HG02678 (cell line): ENCODE results near the gene C1orf35.

Experiments
- ATAC-seq: cut with Tn5 transposase; IDR thresholded peaks from one replicate; pipeline ENCODE4 v1.9.1; 2021; ENCODE audit warnings: mild to moderate bottlenecking, moderate library complexity; ENCODE audit not compliant: unreplicated experiment

The C1orf35 gene

GRCh38 chr1:228096416-228097332 lies 6.5 kb downstream of the C1orf35 start:
- no peak for ATAC-seq

- ATAC-seq, result no peak
Observed at GRCh38 chr1:228095938-228096337, 7.2 kb downstream of the C1orf35 start.

GRCh38 chr1:228095161-228095560 lies 8.0 kb downstream of the C1orf35 start:
- no peak for ATAC-seq

- ATAC-seq, result no peak
Observed at GRCh38 chr1:228094432-228095016, 8.6 kb downstream of the C1orf35 start.

- ATAC-seq, result no peak
Observed at GRCh38 chr1:228093050-228093906, 9.8 kb downstream of the C1orf35 start.

GRCh38 chr1:228092342-228093049 lies 10.6 kb downstream of the C1orf35 start:
- no peak for ATAC-seq

GRCh38 chr1:228091084-228091483 lies 12.0 kb downstream of the C1orf35 start:
- no peak for ATAC-seq

- ATAC-seq, result peak; percentile 66
Observed at GRCh38 chr1:228090613-228091081, 12.5 kb downstream of the C1orf35 start.

GRCh38 chr1:228089519-228090380 lies 13.4 kb downstream of the C1orf35 start:
- ATAC-seq, result no peak

GRCh38 chr1:228088586-228089498 lies 14.3 kb downstream of the C1orf35 start:
- no peak for ATAC-seq

GRCh38 chr1:228087771-228088251 lies 15.3 kb downstream of the C1orf35 start:
- ATAC-seq, result no peak

- no peak for ATAC-seq
Observed at GRCh38 chr1:228085287-228085951, 17.7 kb downstream of the C1orf35 start.

- ATAC-seq, result no peak
Observed at GRCh38 chr1:228084797-228085196, 18.3 kb downstream of the C1orf35 start.

- no peak for ATAC-seq
Observed at GRCh38 chr1:228084325-228084724, 18.8 kb downstream of the C1orf35 start.

- no peak for ATAC-seq
Observed at GRCh38 chr1:228083871-228084278, 19.2 kb downstream of the C1orf35 start.

- peak; percentile 17 for ATAC-seq
Observed at GRCh38 chr1:228082918-228083870, 19.9 kb downstream of the C1orf35 start.
